Measurements from ENCODE around the gene CTNNA1.

The CTNNA1 gene

DNA sequence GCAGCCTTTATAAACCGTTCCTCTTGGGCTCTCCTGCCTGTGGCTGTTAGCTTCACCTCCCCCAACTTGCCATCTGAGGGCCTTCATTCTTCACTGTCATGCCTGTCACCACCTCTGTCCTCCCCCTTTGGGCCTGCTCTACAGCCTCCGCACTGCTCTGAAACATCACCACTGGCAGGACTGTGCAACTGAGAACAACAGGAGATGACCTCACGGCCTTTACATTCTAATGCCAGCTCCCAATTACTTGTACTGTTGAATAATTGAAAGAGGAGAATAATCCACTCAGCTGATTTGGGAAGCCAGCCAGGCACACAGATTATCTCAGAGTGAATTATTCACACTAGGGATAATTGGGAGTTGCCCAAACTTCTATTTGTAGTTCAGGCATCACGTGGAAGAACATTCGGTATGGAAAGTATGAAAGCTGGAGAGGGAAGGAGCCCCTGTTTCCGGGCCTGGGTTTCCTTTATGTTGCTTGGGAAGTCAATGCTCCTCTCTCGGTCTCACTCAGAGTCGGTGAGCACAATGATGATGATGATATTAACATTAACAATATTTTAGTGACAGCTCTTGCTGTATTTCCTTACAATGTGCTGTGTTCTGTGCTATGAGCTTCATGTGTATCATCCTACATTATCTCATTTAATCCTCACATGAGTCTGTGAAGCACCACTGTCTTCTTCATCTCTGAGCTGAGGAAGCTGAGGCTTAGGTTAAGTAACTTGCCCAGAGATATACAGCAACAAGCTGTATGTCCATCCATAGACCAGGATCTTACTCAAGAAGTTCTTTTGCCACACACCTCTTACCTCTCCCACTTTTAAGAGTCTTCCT lies 221.2 kb downstream of the CTNNA1 start:
- no peak for DNase-seq

DNA sequence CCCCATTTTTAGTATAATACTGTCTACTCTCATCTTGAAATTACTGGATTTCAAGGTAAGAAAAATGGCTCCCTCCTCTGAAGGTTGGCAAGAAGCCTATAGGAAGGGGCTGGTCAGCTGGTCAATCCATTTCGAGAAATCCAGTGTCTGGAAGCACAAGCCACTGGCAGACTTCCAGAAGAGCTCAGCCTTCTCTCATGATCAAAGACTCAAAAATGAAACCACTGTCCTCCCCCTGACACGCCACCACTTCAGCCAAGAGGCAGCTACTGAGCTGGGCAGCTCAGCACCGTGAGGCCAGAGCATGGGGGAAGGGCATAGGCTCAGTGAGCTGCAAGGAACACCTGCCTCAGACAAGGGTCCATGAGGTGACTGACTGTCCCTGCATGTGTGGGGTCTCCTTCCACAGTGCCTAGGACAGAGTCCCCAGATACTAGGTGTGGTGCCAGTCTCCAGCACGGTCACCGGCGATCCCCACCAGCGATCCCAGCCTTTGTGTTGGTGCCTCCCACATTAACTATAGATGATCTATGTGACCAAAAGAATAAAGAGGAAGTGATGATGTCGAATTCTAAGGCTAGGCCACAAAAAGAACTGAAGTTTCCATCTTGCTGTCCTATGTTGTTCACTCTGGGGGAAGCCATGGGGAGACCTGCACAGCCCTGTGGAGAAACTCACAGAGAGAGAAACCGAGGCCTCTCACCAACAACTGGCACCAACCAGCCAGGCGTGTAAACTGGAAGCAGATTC lies 222.0 kb downstream of the CTNNA1 start:
- no peak for DNase-seq

DNA sequence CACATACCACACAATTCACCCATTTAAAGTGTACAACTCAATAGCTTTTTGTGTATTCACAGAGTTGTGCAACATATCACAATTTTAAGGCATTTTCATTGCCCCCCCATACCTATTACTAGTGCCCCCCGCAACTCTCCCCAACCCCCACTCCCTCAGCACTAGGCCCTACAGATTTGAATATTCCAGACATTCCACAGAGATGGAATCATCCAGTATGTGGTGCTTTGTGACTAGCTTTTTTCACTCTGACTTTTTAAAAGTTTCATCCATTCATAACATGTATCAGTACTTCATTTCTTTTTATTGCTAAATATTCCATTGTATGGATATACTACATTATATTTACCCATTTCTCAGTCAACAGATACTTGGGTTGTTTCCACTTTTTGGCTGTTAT lies 224.9 kb downstream of the CTNNA1 start:
- no peak for DNase-seq

DNA sequence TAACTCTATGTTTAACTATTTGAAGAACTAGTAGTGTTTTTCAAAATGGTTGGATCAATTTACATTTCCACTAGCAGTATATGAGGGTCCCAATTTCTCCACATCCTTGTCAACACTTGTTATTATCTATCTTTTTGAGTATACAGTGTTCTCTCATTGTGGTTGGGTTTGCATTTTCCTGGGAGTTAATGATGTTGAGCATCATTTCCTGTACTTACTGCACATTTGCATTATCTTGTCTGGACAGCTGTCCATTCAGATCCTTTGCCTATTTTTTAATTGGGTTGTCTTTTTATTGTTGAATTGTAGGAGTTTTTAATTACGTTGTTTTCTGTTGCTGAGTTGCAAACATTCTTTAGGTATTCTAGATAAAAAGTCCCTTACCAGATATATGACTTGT lies 225.4 kb downstream of the CTNNA1 start:
- no peak for DNase-seq

DNA sequence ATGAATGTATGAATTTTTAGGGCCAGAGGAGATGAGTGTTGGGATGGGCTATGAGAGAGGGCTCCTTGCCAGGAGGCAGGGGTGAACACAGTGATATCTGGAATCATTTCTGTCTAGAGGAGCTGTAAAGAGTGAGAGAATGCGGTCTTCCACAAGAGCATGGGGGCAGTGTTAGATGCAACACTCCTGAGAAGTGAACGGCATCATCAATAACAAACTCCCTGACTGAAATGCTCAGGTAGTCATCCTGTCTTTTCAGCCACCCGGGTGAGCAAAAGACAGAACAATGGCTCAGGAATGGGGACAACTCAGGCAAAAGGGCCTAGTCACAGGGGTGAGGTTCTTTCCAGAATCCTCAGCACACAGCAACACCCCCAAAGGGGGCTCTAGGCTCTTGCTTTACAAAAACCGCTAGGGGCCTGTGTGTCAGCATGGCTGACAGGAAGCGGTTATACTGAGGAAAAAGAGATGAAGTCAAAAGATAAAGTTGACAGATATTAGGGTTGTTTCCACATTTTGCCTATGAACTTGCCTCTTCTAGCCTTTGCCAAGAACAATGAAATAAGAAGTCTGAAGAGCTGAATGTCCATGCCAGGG lies 226.6 kb downstream of the CTNNA1 start:
- DNase-seq, result peak in 3 of 6 experiments; percentile 8 to 44 (median 23)

DNA sequence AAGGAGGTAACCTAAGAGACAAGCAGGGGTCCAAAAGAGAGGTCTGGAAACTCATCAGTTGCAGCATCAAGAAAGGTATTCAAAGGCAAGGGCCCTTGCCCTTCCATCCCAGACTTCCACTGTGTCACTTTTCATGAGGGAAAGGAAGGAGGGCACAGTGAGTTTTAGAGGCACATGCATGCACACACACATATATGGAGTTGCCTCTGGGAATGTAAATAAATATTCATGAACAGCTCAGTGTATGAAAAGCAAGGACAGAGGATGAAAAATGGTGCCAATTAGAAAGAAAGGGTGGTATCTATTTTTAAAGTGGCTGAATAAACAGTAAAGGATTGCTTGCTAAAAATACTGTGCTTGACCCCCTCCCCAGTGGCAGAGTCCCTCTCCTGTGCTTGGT lies 227.2 kb downstream of the CTNNA1 start:
- DNase-seq, result no peak

DNA sequence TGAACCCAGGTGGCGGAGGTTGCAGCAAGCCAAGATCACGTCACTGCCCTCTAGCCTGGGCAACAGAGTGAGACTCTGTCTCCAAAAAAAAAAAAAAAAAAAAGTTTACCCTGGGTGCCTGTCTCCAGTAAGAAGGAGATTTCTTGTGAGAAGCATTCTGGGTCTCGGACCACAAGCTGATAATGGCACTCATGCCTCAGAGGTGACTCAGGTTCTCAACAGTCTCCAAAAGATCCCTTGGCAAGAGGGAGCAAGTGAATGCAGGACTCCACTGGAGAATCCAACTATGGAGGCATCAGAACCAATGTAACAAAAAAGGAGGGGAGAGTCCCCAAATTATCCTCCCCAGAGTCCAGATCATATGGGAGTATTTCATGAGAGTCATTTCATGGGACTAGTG lies 227.9 kb downstream of the CTNNA1 start:
- no peak for DNase-seq

DNA sequence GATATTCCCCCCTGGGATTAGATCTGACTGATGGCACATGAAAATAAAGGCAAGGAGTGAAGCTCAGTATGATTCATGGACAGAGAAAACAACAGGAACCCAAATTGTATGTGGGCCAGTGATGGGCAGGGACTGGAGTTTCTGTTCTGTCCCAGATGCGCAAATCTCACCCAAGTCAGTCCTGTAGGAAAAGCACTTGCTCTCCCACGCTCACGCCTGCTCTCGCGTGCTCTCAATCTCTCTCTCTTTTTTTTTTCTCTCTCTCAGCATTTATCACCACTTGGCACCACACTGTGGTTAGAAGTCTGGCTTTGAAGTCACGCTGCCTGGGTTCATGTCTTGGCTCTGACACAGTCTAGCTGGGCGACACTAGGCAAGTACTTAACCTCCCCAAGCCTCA lies 228.4 kb downstream of the CTNNA1 start:
- peak in 2 of 6 experiments; percentile 19 to 21 for DNase-seq

DNA sequence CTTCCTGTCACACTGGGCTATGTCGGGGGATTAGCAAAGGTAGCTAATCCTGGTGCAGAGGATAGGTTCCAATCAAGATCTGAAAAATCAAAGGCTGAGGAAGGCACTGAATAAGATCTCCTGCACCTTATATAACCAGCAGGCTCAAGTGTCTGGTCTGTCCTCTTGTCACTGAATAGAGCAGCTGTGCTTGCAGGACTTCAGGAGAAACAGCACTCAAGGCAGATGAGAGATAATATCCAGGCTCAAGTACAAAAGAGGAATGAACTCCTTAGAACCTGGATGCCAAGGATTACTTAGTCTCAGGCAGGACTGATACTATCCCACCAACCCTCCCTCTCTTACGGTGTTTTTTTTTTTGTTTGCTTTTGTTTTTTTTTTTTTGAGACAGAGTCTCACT lies 230.8 kb downstream of the CTNNA1 start:
- DNase-seq, result no peak

Data from stimulated activated naive CD4-positive, alpha-beta T cell (primary cell).